ENCODE data around the gene C17orf58.

C17orf58 gene

DNA sequence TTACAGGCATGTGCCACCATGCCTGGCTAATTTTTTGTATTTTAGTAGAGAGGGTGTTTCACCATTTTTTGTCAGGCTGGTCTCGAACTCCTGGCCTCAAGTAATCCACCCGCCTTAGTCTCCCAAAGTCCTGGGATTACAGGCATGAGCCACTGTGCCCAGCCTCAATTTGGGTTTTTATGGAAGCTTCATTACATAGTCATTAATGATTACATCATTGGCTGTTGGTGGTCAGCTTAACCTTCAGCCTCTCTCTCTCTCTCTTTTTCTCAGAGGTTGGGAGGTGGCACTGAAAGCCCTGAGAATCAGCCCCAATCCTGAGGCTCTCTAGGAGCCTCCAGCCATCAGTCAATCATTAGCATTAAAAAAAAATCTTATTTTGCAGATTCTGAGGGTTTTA, 45.3 kb downstream of the C17orf58 start:
- DNase-seq (ENCODE audit: low read depth) = no peak

DNA sequence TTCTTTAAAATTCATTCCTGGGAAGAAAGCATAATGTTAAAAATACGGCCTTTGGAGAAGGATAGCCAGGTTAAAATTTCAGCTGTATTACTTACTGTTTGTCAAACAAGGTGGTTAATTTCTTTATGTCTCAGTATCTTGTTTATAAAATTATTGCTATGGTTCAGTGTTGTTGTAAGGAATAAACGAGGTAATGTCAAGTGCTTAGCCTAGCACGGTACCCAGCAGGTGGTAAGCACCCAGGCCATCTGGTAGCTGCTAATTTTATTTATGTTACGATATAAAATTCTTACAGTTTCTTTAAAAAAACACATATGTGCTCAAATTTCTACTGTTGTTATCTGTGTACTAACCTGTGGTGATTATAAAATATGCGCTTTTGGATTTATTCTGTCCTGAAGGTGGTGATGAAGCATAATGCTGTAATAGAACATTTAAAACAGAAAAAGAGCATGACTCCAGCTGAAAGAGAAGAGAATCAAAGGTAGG, 48.9 kb downstream of the C17orf58 start:
- no peak for DNase-seq (ENCODE audit: low read depth)

DNA sequence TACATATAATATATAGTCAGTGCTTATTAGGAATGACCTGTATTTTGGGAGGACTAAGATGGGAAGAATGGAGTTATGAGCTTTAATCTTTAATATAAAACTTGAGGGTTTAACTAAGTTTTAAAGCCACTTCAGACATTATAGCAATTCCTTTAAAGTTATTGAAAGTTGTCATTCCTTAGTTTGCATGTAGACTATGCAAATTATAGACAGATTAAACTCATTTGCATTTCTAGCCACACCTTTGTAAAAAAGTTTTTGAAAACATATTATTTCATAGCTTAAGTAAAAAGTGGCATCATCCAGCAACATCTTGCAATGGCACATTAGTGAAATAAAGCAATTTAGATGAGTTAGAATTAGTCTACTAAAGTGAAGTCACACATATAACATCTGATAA, 49.8 kb downstream of the C17orf58 start:
- no peak for DNase-seq (ENCODE audit: low read depth)

DNA sequence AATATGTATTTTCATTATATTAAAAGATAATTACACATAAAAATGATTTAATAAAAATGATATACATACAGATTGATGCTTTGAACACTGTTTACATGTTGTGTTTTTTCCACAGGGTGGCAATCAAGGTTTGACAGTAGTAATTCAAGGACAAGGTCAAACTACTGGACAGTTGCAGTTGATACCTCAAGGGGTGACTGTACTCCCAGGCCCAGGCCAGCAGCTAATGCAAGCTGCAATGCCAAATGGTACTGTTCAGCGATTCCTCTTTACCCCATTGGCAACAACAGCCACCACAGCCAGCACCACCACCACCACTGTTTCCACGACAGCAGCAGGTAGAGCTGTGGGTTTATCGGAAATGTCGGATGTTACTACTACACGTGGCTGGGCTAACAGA, 52.2 kb downstream of the C17orf58 start:
- DNase-seq (ENCODE audit: low read depth) = no peak

DNA sequence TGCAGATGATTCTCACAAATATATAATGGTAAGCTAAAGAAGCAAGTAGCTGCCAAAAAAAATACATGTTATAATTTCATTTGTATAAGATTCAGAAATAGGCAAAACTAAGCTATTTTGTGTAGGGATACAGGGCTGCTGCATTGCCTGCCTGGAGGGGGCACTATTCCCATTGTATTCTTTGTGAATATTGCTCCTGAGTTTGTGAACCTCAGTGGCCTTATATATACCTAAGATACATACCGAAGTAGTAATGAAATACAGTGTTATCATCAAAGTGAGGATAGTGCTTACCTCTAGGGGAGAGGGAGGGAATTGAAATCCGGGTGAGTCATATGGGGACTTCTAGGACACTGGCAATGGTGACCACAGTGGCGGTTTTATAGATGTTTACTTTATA, 53.5 kb downstream of the C17orf58 start:
- no peak for DNase-seq (ENCODE audit: low read depth)
